GM21529 (cell line): ENCODE measurements around the gene SPATS2.
A peak's percentile ranks its signal among the peaks of the same experiment; 100 is the strongest.
"Not testable (repeated sequence)": the region's sequence is repeated elsewhere in the genome, so short reads cannot be mapped to it uniquely, and the experiment has no call there.

Source experiments
- ATAC-seq: cut with Tn5 transposase; IDR thresholded peaks from one replicate; pipeline ENCODE4 v1.9.1; 2021; ENCODE audit not compliant: unreplicated experiment

SPATS2 gene

GRCh38 chr12:49349266-49349665 is 18.0 kb upstream of the SPATS2 start:
- no peak for ATAC-seq

- ATAC-seq = no peak
Observed at GRCh38 chr12:49352351-49352750, 14.9 kb upstream of the SPATS2 start.

- ATAC-seq = no peak
Observed at GRCh38 chr12:49355913-49356312, 11.3 kb upstream of the SPATS2 start.

- no peak for ATAC-seq
Observed at GRCh38 chr12:49357103-49357678, 10.1 kb upstream of the SPATS2 start.

GRCh38 chr12:49358483-49359141 is 8.7 kb upstream of the SPATS2 start:
- no peak for ATAC-seq

- no peak for ATAC-seq
Observed at GRCh38 chr12:49359671-49360070, 7.6 kb upstream of the SPATS2 start.

- no peak for ATAC-seq
Observed at GRCh38 chr12:49362077-49362476, 5.2 kb upstream of the SPATS2 start.

GRCh38 chr12:49364989-49365388 is 2.3 kb upstream of the SPATS2 start:
- ATAC-seq = no peak

- no peak for ATAC-seq
Observed at GRCh38 chr12:49365542-49365941, 1.7 kb upstream of the SPATS2 start.

- peak; percentile 7 for ATAC-seq
Observed at GRCh38 chr12:49366096-49366651, 1.1 kb upstream of the SPATS2 start.

GRCh38 chr12:49366652-49367380 is 446 bp upstream of the SPATS2 start:
- ATAC-seq = peak; percentile 69

GRCh38 chr12:49368240-49368600 is 958 bp downstream of the SPATS2 start:
- no peak for ATAC-seq

- peak; percentile 55 for ATAC-seq
Observed at GRCh38 chr12:49369411-49370145, 2.3 kb downstream of the SPATS2 start.

GRCh38 chr12:49370539-49370938 is 3.3 kb downstream of the SPATS2 start:
- no peak for ATAC-seq

- no peak for ATAC-seq
Observed at GRCh38 chr12:49375406-49375805, 8.1 kb downstream of the SPATS2 start.

- ATAC-seq = no peak
Observed at GRCh38 chr12:49377386-49377785, 10.1 kb downstream of the SPATS2 start.

- not testable (repeated sequence) for ATAC-seq
Observed at GRCh38 chr12:49380184-49380583, 12.9 kb downstream of the SPATS2 start.

GRCh38 chr12:49388682-49389386 is 21.6 kb downstream of the SPATS2 start:
- no peak for ATAC-seq

- ATAC-seq = no peak
Observed at GRCh38 chr12:49389387-49389703, 22.1 kb downstream of the SPATS2 start.

- ATAC-seq = no peak
Observed at GRCh38 chr12:49397000-49397399, 29.7 kb downstream of the SPATS2 start.

- ATAC-seq = no peak
Observed at GRCh38 chr12:49400304-49400703, 33.0 kb downstream of the SPATS2 start.
